Fibroblast of villous mesenchyme (primary cell): ENCODE measurements around the gene CDC123. TPM values are rescaled to one million over a fixed set of nuclear protein-coding genes. Genes with fewer than 3 reads are reported as not detected.
A peak's percentile ranks its signal among the peaks of the same experiment; 100 is the strongest.
"Not testable (repeated sequence)": the region's sequence is repeated elsewhere in the genome, so short reads cannot be mapped to it uniquely, and the experiment has no call there.

ENCODE experiments used
- DNase-seq: peaks from one replicate; pipeline ENCODE4 v3.0.0-alpha.2; 2010; ENCODE audit warnings: low read depth
- H3K4me3 ChIP-seq: 2 replicates; pipeline ENCODE4 v1.5.1; 2011; ENCODE audit warnings: low read depth, mild to moderate bottlenecking, low read length
- CTCF ChIP-seq: IDR thresholded peaks from 2 replicates; pipeline ENCODE4 v1.5.1; 2012; ENCODE audit warnings: low read depth, mild to moderate bottlenecking, low read length; ENCODE audit not compliant: insufficient read depth
- total RNA-seq: library from RNA; depleted of rRNA; stranded (reverse); fragments of >200 nt; gene quantifications from 2 replicates; pipeline ENCODE4 v1.2.3, GENCODE V29; 2012

The CDC123 gene
- total RNA-seq, 1 donor: 143 TPM

DNA sequence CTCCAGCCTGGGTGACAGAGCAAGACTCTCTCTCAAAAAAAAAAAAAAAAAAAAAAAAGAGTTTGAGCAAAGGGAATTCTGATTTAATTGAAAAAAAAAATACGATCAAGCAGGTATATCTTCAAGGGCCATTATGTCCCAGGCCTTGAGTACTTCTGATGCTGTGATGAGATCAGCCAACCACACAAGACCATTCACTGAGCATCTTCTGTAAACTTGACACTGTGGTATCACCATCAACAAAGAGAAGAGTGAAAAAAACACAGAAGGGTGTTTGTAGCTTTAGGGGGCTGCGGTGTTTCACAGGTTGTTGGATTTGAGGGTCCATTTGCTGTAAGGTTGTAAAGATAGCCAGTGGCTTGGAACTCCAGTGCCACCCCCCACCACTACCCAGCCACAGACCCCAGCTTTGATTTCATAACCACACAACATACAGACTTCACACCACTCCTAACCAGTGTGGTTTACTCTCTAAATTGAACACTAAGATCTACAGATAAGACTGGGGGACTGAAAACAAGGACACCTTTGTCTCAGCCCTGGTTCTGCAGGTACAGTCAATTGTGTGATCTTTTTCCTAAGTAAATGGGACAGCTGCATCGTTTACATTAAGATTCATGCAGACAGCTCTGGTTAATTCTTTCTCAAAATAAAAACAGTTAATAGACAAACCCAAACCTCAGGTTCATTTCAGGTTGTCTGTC, 66.4 kb downstream of the CDC123 start:
- TF ChIP-seq CTCF: no peak
- no peak overlapping the region for H3K4me3 ChIP-seq
- no peak for DNase-seq

DNA sequence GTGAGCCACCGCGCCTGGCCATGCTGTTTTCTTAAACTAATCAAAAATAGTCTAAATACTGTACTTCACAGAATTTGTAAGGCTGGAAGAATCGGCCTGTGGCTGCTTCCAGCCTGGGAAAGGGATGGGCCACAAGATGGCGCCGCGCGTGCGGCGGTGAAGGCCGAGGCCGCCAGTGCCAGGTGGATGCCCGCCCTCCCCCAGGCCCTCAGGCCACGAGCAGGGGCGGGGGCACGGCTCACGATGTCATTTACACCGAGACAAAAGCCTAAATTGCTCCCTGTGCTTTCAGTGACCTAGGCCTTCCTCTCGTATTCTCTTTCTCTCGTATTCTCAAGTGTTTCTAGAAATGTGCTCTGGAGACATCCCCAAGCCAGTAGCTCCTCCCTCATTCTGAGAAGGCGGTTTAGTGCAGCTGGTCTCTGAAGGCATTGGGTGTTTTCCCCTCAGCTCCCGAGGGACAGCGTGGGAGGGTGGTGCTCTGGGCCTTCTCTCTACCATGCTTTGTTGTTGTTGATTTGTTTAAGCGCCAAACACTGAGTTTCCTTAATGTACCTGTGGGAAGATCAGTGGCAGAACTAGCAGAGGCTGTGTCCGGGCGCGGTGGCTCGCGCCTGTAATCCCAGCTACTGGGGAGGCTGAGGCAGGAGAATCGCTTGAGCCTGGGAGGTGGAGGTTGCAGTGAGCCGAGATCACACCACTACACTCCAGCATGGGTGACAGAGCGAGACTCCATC, 68.4 kb downstream of the CDC123 start:
- peak overlapping the region; percentile 54 for H3K4me3 ChIP-seq
- peak; percentile 78 for TF ChIP-seq CTCF
- peak; percentile 69 for DNase-seq

DNA sequence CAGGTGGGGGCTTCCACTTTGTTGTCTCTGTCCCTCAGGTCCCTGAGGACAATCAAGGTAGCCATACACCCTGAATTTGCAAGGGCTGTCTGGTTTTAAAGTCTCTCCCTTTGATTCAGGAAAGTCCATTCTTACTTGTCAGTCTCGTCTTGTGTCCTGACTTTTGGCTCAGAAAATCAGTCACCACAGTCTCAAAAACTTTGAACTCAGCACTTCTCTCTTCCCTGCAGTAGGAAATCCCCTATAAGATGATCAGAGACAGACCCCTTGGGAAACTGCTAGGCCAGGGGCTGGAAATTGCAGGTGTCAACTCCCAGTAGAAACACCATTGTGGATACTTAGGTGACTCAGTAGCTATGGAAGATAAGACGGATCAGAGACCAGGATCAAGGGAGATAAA, 73.1 kb downstream of the CDC123 start:
- no peak for TF ChIP-seq CTCF
- no peak overlapping the region for H3K4me3 ChIP-seq
- DNase-seq: no peak

DNA sequence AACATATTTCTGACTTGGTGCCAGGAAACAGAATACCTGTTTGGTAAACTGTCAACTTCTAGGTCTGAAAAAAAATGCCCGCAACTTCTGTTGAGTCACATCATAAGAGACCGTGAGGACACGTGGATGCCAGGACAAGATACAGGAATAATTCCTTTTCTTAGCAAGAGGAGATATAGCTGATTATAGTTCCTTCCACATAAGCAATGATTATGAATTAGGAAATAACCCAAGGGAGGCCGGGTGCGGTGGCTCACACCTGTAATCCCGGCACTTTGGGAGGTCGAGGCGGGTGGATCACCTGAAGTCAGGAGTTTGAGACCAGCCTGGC, 75.2 kb downstream of the CDC123 start:
- TF ChIP-seq CTCF: no peak
- H3K4me3 ChIP-seq: no peak overlapping the region
- DNase-seq: no peak

DNA sequence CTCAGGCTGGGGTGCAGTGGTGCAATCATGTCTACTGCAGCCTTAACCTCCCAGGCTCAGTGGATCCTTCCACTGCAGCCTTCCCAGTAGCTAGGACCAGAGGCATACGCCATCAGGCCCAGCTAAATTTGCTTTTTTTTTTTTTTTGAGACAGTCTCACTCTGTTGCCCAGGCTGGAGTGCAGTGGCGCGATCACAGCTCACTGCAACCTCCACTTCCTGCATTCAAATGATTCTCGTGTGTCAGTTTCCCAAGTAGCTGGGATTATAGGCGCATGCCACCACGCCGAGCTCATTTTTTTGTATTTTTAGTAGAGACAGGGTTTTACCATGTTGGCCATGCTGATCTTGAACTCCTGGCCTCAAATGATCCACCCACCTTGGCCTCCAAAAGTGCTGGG, 81.9 kb downstream of the CDC123 start:
- DNase-seq, H3K4me3 ChIP-seq: not testable (repeated sequence)

DNA sequence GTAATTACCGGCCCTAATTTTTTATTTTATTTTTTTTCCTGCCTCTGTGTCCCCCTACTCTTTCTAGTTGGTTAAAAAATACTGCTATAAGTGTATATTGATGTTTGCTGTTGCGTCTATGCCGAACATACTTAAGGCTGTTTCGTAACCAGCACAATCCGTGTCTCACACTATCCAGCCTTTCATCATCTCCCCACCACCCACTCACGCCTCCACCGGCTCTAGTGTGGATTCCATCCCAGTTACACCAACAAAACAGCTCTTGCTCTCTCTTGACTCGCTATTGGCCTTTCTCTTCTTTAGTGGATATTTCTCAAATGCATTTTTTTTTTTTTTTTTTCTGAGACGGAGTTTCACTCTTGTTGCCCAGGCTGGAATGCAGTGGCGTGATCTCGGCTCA, 83.3 kb downstream of the CDC123 start:
- peak; percentile 77 for DNase-seq
- H3K4me3 ChIP-seq: no peak overlapping the region
- TF ChIP-seq CTCF: no peak

GRCh38 chr10:12287772-12288171, 91.8 kb downstream of the CDC123 start:
- DNase-seq: no peak
- H3K4me3 ChIP-seq: no peak overlapping the region
- TF ChIP-seq CTCF: no peak

DNA sequence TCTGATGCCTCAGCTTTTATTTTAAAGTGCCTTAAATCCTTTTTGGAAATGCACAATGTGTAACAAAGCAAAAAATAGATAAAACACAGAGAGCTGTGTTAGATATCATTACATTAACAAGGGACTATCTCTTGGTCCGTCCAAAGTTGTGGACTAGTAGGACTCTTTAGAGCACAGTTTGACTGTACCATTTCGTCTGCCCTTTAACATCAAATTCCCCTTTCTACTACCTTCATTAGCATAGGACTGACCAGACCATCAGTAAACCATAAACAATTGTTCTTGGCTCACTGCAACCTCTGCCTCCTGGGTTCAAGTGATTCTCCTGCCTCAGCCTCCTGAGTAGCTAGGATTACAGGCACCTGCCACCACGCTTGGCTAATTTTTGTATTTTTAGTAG, 101.8 kb downstream of the CDC123 start:
- DNase-seq, H3K4me3 ChIP-seq: not testable (repeated sequence)
